ENCODE data around the gene ANXA3. TPM values are rescaled to one million over a fixed set of nuclear protein-coding genes. Genes with fewer than 3 reads are reported as not detected.
A peak's percentile ranks its signal among the peaks of the same experiment; 100 is the strongest.
"Not testable (repeated sequence)": the region's sequence is repeated elsewhere in the genome, so short reads cannot be mapped to it uniquely, and the experiment has no call there.

The ANXA3 gene, protein sequence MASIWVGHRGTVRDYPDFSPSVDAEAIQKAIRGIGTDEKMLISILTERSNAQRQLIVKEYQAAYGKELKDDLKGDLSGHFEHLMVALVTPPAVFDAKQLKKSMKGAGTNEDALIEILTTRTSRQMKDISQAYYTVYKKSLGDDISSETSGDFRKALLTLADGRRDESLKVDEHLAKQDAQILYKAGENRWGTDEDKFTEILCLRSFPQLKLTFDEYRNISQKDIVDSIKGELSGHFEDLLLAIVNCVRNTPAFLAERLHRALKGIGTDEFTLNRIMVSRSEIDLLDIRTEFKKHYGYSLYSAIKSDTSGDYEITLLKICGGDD
- 16.8 and 18.8 TPM in 2 replicates for total RNA-seq (2014; rRNA removed; shearing (Covaris generic))
- polyA plus RNA-seq (2015; cell fraction: cytosol; rRNA removed) = 7.8 and 12.2 TPM in 2 replicates
- 15.6 and 16.8 TPM in 2 replicates for polyA plus RNA-seq (2015; cell fraction: nucleus; rRNA removed)

- in situ Hi-C loops (cut with HindIII; ENCODE audit: low pct_unique_long_range_greater_than_20kb, low sequenced_read_pairs) = no loop called here
- DNase-seq (ENCODE audit: low read depth, low spot score) = no peak
These were observed at the start of gene ANXA3 for GRCh38 chr4:78551420-78552351. Gene ANXA3 (plus strand): TSS chr4:78551770. CDS start chr4:78554474, 2,704 bp downstream.

- in situ Hi-C loops (cut with HindIII; ENCODE audit: low pct_unique_long_range_greater_than_20kb, low sequenced_read_pairs); DNase-seq (ENCODE audit: low read depth, low spot score): not testable (repeated sequence)
These were observed 45.3 kb upstream of the ANXA3 start for GRCh38 chr4:78506260-78506659.

DNA sequence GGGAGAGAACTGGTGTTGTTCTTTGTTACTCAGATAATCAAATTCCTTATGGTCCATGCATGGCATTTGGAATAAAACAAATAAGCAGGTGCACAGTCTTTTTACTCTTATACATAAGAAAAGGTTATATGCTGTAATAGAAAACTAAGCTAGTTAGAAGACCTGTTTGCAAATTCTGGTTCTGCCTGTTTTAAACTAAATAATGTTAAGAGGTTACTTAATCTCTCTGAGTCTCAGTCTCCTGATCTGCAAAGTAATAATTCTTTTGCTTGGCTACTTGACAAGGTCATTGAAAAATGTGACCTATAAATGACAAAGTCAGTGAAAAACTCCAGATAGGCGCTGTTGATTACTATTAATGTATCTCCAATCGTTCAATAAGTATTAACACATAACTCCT is 42.5 kb upstream of the ANXA3 start:
- in situ Hi-C loops (cut with HindIII; ENCODE audit: low pct_unique_long_range_greater_than_20kb, low sequenced_read_pairs) = no loop called here
- no peak for DNase-seq (ENCODE audit: low read depth, low spot score)

- in situ Hi-C loops (cut with HindIII; ENCODE audit: low pct_unique_long_range_greater_than_20kb, low sequenced_read_pairs) = no loop called here
- no peak for DNase-seq (ENCODE audit: low read depth, low spot score)
These were observed 41.5 kb upstream of the ANXA3 start for GRCh38 chr4:78510108-78510507.

GRCh38 chr4:78510681-78511080 is 40.9 kb upstream of the ANXA3 start:
- no peak for DNase-seq (ENCODE audit: low read depth, low spot score)
- in situ Hi-C loops (cut with HindIII; ENCODE audit: low pct_unique_long_range_greater_than_20kb, low sequenced_read_pairs) = no loop called here

GRCh38 chr4:78512357-78512920 is 39.1 kb upstream of the ANXA3 start:
- in situ Hi-C loops (cut with HindIII; ENCODE audit: low pct_unique_long_range_greater_than_20kb, low sequenced_read_pairs) = no loop called here
- DNase-seq (ENCODE audit: low read depth, low spot score) = no peak

DNA sequence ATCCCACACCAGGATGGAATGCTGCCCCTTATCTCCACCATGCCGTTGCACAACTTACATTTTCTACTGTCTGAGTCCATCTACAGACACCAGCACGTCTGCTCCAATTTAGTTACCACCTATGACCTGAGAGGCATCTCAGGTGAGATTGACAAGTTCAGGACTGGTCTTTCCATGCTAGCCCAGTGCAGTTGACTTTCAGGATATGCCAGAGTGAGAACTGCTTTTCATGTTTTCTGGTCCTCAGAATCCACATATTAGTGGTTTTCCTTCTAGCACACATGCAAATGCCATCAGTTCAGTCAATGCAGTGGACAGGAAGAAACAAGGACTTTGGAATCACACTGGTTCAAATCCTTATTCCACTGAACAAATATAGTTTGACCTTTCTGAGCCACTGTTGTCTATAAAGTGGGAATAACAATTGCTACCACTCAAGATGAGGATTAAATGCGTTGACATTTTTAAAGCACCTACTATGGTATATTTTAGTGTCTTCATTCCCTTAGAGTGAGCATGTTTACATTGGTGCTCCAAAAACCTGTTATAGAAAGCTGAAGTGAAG is 38.1 kb upstream of the ANXA3 start:
- no peak for DNase-seq (ENCODE audit: low read depth, low spot score)
- in situ Hi-C loops (cut with HindIII; ENCODE audit: low pct_unique_long_range_greater_than_20kb, low sequenced_read_pairs) = no loop called here

- in situ Hi-C loops (cut with HindIII; ENCODE audit: low pct_unique_long_range_greater_than_20kb, low sequenced_read_pairs) = no loop called here
- DNase-seq (ENCODE audit: low read depth, low spot score) = peak; percentile 54
These were observed 34.4 kb upstream of the ANXA3 start for GRCh38 chr4:78517050-78517652.

- in situ Hi-C loops (cut with HindIII; ENCODE audit: low pct_unique_long_range_greater_than_20kb, low sequenced_read_pairs) = no loop called here
- no peak for DNase-seq (ENCODE audit: low read depth, low spot score)
These were observed 33.0 kb upstream of the ANXA3 start for GRCh38 chr4:78518561-78518960.

DNA sequence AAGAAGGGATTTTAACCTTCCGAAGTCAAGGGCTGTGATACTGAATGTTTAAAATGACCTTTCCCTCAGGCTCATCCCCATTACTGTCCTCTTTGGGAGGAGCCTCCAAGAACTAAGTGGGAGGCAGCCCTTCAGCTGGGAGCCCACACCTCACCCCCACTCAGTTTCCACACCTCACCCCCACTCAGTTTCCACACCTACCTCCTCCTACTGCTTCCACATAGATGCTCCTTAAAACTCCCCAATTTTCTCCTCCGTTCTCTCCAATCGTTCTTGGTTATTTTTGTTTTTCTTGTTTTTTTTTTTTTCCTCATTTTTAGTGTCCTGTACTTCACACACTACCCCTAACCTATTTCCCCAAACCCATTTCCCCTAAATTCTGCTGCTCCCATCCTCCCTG is 31.6 kb upstream of the ANXA3 start:
- DNase-seq (ENCODE audit: low read depth, low spot score) = no peak
- in situ Hi-C loops (cut with HindIII; ENCODE audit: low pct_unique_long_range_greater_than_20kb, low sequenced_read_pairs) = no loop called here

DNA sequence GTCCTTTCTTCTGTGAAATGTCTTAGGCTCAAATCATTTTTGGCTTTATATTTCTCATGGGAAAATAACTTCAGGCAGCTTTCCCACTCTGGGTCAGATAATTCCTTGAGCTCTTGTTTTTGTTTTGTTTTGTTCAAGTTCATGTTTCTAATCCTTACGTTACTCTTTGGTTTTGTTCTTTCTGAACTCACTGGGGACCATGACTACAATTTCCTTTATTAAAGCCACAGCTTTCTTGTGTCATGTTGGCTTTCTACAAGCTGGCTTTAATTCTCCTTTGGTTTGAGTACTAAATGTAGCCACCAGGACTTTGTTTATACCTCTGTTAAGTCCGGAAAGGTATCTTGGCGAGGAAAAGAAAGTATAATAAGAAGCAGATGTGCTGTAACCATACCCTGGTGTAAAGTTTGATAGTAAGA is 30.8 kb upstream of the ANXA3 start:
- in situ Hi-C loops (cut with HindIII; ENCODE audit: low pct_unique_long_range_greater_than_20kb, low sequenced_read_pairs) = no loop called here
- DNase-seq (ENCODE audit: low read depth, low spot score) = no peak

- DNase-seq (ENCODE audit: low read depth, low spot score) = no peak
- in situ Hi-C loops (cut with HindIII; ENCODE audit: low pct_unique_long_range_greater_than_20kb, low sequenced_read_pairs) = no loop called here
These were observed 27.6 kb upstream of the ANXA3 start for GRCh38 chr4:78524009-78524408.

DNA sequence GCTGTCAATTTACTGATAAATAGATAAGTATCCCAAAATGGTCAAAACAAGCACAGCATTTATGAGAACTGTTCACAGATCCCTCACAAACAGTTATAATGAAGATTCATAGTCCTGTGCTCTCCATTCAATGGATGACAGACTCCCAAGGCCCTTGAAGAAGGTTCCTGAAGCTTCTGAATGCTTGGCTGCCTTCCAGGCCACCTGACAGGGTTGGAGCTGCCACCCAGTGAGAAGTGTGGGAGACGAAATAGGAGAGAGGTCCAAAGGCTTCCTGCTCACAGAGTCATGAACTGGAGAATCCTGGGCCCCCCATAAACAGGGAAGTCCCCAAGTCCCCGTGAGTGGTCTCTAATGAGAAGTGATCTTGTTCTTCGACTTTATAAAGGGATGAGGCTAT is 26.0 kb upstream of the ANXA3 start:
- in situ Hi-C loops (cut with HindIII; ENCODE audit: low pct_unique_long_range_greater_than_20kb, low sequenced_read_pairs) = no loop called here
- no peak for DNase-seq (ENCODE audit: low read depth, low spot score)

GRCh38 chr4:78527103-78527502 is 24.5 kb upstream of the ANXA3 start:
- in situ Hi-C loops (cut with HindIII; ENCODE audit: low pct_unique_long_range_greater_than_20kb, low sequenced_read_pairs) = no loop called here
- DNase-seq (ENCODE audit: low read depth, low spot score) = no peak

DNA sequence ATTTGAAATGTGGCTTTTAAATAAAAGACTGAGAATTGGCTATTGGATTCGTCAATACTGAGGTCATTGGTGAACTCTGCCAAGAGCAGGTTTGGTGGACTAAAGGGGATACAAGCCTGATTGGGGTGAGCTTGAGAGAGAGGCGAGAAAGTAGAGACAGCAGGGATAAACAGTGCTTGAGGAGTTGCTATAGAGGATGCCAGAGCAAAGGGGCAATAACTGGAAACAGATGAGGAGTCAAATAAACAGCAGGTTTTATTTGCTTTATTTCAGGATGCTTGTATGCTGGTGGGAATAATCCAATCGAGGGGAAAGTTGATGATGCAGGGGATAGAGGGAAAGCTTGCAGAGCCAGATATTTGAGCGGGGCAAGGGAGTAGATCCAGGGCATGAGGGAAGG is 24.0 kb upstream of the ANXA3 start:
- DNase-seq (ENCODE audit: low read depth, low spot score) = no peak
- in situ Hi-C loops (cut with HindIII; ENCODE audit: low pct_unique_long_range_greater_than_20kb, low sequenced_read_pairs) = no loop called here

- DNase-seq (ENCODE audit: low read depth, low spot score) = no peak
- in situ Hi-C loops (cut with HindIII; ENCODE audit: low pct_unique_long_range_greater_than_20kb, low sequenced_read_pairs) = no loop called here
These were observed 23.2 kb upstream of the ANXA3 start for GRCh38 chr4:78528327-78528726.

DNA sequence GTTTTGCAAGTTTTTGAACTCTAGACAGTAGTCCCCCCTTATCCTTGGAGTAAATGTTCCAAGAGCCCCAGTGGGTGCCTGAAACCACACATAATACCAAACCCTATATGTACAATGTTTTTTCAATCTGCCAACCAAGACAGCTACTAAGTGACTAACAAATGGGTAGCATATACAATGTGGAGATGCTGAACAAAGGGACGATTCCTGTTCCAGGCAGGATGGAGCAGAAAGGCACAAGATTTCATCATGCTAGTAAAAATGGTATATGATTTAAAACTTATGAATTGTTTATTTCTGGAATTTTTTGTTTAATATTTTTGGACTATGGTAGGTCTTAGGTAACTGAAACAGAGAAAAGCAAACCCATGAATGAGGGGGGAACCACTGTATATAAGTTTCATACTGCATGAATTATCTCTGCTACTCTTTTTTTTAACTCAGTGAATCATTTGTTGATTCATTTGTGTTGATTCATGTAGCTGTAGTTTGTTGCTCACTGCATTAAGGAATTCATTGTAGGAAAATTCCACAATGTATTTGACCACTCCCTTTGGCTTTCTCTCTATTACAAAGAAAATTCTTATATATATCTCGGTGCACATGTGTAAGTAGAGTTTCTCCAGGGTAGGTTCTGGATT is 21.9 kb upstream of the ANXA3 start:
- DNase-seq (ENCODE audit: low read depth, low spot score) = no peak
- in situ Hi-C loops (cut with HindIII; ENCODE audit: low pct_unique_long_range_greater_than_20kb, low sequenced_read_pairs) = no loop called here
